ENCODE measurements around the gene SLC13A2. TPM values are rescaled to one million over a fixed set of nuclear protein-coding genes. Genes with fewer than 3 reads are reported as not detected.

Gene SLC13A2
- total RNA-seq, 5 donors from 2014 or later (not counting 1 experiment from before 2014, with no cell fraction given), result not detected

DNA sequence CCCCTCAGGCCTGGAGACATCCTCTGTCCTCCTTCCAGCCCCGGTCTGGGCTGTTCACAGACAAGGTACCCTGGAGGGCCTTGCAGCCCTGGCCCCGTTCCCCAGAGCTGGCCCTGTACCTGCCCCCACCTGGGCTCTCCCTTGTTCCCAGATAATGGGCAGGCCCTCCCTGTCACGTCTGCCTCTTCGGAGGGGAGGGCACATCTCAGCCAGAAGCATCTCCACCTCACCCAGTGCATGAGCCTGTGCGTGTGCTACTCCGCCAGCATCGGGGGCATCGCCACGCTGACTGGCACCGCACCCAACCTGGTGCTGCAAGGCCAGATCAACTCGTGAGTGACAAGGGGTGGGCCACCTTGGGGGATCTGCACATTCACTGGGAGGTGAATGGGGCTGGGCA is 17.8 kb downstream of the SLC13A2 start:
- H3K27ac Mint-ChIP-seq, result no peak overlapping the region
- H3K9me3 Mint-ChIP-seq, result no peaks in the 10 kb centered on the region
- no peak overlapping the region for H3K4me3 Mint-ChIP-seq
- H3K9me3 ChIP-seq, result no peaks in the 10 kb centered on the region
- H3K27ac ChIP-seq (ENCODE audit: low read length), result no peak overlapping the region
- DNase-seq (no peak), ATAC-seq (replicated peaks in 1 of 4) (no peak)
- POLR2A ChIA-PET, result interaction anchor here (0.6 kb wide), 2 partner anchors 23 to 217 kb away, joined by 3 to 11 read pairs; no protein-coding TSS in a partner anchor
- WGBS (ENCODE audit: insufficient coverage), result 84% methylated on average over 6 of the region's 11 CpGs
- H3K4me1 ChIP-seq (ENCODE audit: control insufficient read depth in 1 of 2, extremely low read depth in 1 of 2, insufficient read depth in 2 of 2, low read length in 2 of 2), result no peaks in the 10 kb centered on the region
- H3K27me3 ChIP-seq (replicated peaks in 1 of 2; ENCODE audit: control insufficient read depth in 2 of 2, extremely low read depth in 1 of 2, insufficient read depth in 2 of 2, low read length in 1 of 2), result peaks cover 0 to 39% of the 10 kb centered on the region in 2 experiments
- H3K4me3 ChIP-seq (ENCODE audit: control insufficient read depth in 1 of 2, extremely low read depth in 1 of 2, low read length in 1 of 2), result no peak overlapping the region
- no peaks in the 10 kb centered on the region for H3K4me1 Mint-ChIP-seq
- peaks cover 0 to 6% of the 10 kb centered on the region in 2 donors for H3K27me3 Mint-ChIP-seq
- no peaks in the 10 kb centered on the region for H3K36me3 Mint-ChIP-seq
- no peaks in the 10 kb centered on the region for H3K36me3 ChIP-seq (ENCODE audit: control insufficient read depth in 2 of 2, extremely low read depth in 1 of 2, insufficient read depth in 1 of 2, low read length in 1 of 2)
- CTCF ChIA-PET, result no interaction called here

GRCh38 chr17:28491860-28492259 is 18.4 kb downstream of the SLC13A2 start:
- Histone ChIP-seq H3K27me3 (replicated peaks in 1 of 2; ENCODE audit: control insufficient read depth in 2 of 2, extremely low read depth in 1 of 2, insufficient read depth in 2 of 2, low read length in 1 of 2) (peaks cover 0 to 40% of the 10 kb centered on the region in 2 experiments), H3K4me3 (ENCODE audit: control insufficient read depth in 1 of 2, extremely low read depth in 1 of 2, low read length in 1 of 2) (no peak overlapping the region), H3K27ac (ENCODE audit: low read length) (no peak overlapping the region), H3K9me3 (no peaks in the 10 kb centered on the region), H3K4me1 (ENCODE audit: control insufficient read depth in 1 of 2, extremely low read depth in 1 of 2, insufficient read depth in 2 of 2, low read length in 2 of 2) (no peaks in the 10 kb centered on the region), H3K36me3 (ENCODE audit: control insufficient read depth in 2 of 2, extremely low read depth in 1 of 2, insufficient read depth in 1 of 2, low read length in 1 of 2) (no peaks in the 10 kb centered on the region)
- no peaks in the 10 kb centered on the region for H3K4me1 Mint-ChIP-seq
- POLR2A ChIA-PET, result interaction anchor here in 1 of 2 donors (0.6 kb wide), 1 partner anchor 216 kb away, joined by 11 read pairs; no protein-coding TSS in a partner anchor
- CTCF ChIA-PET, result no interaction called here
- H3K27ac Mint-ChIP-seq, result no peak overlapping the region
- H3K9me3 Mint-ChIP-seq, result no peaks in the 10 kb centered on the region
- WGBS (ENCODE audit: insufficient coverage), result 78% methylated on average over 2 of the region's 3 CpGs
- no peak overlapping the region for H3K4me3 Mint-ChIP-seq
- no peaks in the 10 kb centered on the region for H3K36me3 Mint-ChIP-seq
- H3K27me3 Mint-ChIP-seq, result peaks cover 0 to 6% of the 10 kb centered on the region in 2 donors
- DNase-seq (no peak), ATAC-seq (replicated peaks in 1 of 4) (no peak)

DNA sequence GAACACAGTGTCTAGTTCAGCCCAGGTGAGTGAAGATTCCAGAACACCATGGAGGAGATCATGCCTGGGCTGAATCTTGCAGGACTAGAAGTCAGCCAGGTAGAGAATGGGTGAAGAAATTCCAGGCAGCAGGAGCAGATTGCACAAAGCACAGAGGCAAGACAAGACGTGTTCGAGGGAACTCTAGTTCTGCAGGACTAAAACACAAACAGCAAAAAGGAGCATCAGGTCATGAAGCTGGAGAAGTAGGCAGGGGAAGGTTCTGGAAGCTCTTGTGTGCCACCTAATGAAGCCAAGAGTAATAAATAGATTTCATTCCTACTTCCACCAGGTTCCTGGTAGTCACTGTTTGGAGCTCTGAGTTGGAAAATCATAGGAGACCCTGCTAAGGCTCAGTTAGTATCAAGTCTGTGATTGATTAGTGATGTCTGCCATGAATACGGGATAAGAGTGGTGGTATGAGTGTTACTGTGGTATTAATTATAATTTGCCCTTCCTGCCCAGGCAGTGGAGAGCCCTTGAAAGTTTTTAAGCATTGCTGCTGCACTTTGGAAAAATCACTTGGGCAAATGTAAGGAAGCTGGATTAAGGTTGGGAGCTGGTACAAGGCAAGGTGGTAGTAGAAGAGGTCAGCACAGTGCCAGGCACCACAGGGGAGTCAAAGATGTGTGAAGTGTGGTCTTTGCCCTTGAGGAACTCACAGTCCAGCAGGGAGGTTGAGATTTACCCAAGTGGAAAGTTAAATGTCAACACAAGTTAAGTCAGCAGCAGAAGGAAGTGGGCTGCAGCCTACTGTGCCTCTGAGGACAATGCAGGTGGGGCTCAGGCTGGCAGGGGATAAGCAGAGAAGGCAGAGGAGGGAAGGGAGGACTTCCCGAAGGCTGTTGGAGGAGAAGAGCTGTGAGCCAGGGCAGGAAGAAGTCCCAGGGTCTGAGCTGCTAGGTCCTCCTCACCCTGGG is 19.2 kb downstream of the SLC13A2 start:
- DNase-seq, result no peak
- ChIA-PET POLR2A (no interaction called here), CTCF (interaction anchor here in 1 of 2 donors (1.8 kb wide), 1 partner anchor 119 kb away, joined by 6 read pairs; no protein-coding TSS in a partner anchor)
- Histone ChIP-seq H3K9me3 (no peaks in the 10 kb centered on the region), H3K4me3 (ENCODE audit: control insufficient read depth in 1 of 2, extremely low read depth in 1 of 2, low read length in 1 of 2) (no peak overlapping the region), H3K27me3 (replicated peaks in 1 of 2; ENCODE audit: control insufficient read depth in 2 of 2, extremely low read depth in 1 of 2, insufficient read depth in 2 of 2, low read length in 1 of 2) (peaks cover 0 to 40% of the 10 kb centered on the region in 2 experiments), H3K36me3 (ENCODE audit: control insufficient read depth in 2 of 2, extremely low read depth in 1 of 2, insufficient read depth in 1 of 2, low read length in 1 of 2) (no peaks in the 10 kb centered on the region), H3K27ac (ENCODE audit: low read length) (no peak overlapping the region), H3K4me1 (ENCODE audit: control insufficient read depth in 1 of 2, extremely low read depth in 1 of 2, insufficient read depth in 2 of 2, low read length in 2 of 2) (no peaks in the 10 kb centered on the region)
- Mint-ChIP-seq H3K27ac (no peak overlapping the region), H3K4me3 (no peak overlapping the region), H3K4me1 (no peaks in the 10 kb centered on the region), H3K36me3 (no peaks in the 10 kb centered on the region), H3K27me3 (peaks cover 0 to 6% of the 10 kb centered on the region in 2 donors), H3K9me3 (no peaks in the 10 kb centered on the region)
- ATAC-seq (replicated peaks in 1 of 4), result no peak
- 70% methylated on average over 4 of the region's 4 CpGs for WGBS (ENCODE audit: insufficient coverage)

- peaks cover 0 to 40% of the 10 kb centered on the region in 2 experiments for H3K27me3 ChIP-seq (replicated peaks in 1 of 2; ENCODE audit: control insufficient read depth in 2 of 2, extremely low read depth in 1 of 2, insufficient read depth in 2 of 2, low read length in 1 of 2)
- ChIA-PET POLR2A (no interaction called here), CTCF (interaction anchor here in 1 of 2 donors (1.8 kb wide), 1 partner anchor 118 kb away, joined by 6 read pairs; no protein-coding TSS in a partner anchor)
- ATAC-seq (replicated peaks in 1 of 4) (no peak), DNase-seq (no peak)
- H3K27ac ChIP-seq (ENCODE audit: low read length), result no peak overlapping the region
- Mint-ChIP-seq H3K4me3 (no peak overlapping the region), H3K4me1 (no peaks in the 10 kb centered on the region), H3K27me3 (peaks cover 0 to 6% of the 10 kb centered on the region in 2 donors), H3K27ac (no peak overlapping the region), H3K36me3 (no peaks in the 10 kb centered on the region), H3K9me3 (no peaks in the 10 kb centered on the region)
- no peak overlapping the region for H3K4me3 ChIP-seq (ENCODE audit: control insufficient read depth in 1 of 2, extremely low read depth in 1 of 2, low read length in 1 of 2)
- no peaks in the 10 kb centered on the region for H3K36me3 ChIP-seq (ENCODE audit: control insufficient read depth in 2 of 2, extremely low read depth in 1 of 2, insufficient read depth in 1 of 2, low read length in 1 of 2)
- no peaks in the 10 kb centered on the region for H3K9me3 ChIP-seq
- WGBS (ENCODE audit: insufficient coverage), result 64% methylated on average over 7 of the region's 9 CpGs
- H3K4me1 ChIP-seq (ENCODE audit: control insufficient read depth in 1 of 2, extremely low read depth in 1 of 2, insufficient read depth in 2 of 2, low read length in 2 of 2), result no peaks in the 10 kb centered on the region
Observed at GRCh38 chr17:28493460-28493859, 20.0 kb downstream of the SLC13A2 start.

DNA sequence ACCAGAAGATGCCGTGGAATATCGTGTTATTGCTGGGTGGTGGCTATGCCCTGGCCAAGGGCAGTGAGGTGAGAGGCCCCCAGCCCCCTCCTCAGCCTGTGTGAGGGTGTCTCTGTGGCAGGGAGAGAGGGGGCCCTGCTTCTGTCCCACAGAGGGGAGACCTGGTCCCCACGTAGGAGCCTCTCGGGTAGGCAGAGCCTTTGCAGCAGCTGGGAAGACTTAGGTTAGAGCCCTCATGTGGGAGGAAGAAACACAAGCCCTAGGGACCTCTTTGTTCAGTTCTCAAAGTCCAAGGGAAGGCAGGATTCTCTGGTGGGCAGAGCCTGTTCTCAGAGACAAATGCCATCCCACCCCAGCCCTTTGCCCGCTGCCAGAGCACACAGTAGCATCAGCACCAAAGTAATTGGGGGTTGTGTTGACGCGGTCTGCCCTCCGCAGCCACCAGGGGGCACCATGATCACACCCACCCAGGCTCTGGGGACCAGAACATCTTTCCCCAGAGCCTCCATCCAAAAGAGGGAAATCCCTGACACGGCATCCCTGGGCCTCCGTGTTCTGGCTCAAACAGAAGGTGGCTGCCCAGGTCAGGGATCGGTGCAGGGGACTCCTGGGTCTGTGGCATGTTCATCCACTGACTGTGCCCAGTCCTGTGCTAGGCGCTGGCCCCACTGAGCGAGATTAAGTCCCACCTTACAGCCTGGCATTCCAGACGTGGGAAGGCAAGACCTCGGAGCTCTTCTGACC is 21.2 kb downstream of the SLC13A2 start:
- no peaks in the 10 kb centered on the region for H3K9me3 ChIP-seq
- ATAC-seq (replicated peaks in 1 of 4), result peak; percentile 76 to 93 (median 82)
- no peaks in the 10 kb centered on the region for H3K4me1 ChIP-seq (ENCODE audit: control insufficient read depth in 1 of 2, extremely low read depth in 1 of 2, insufficient read depth in 2 of 2, low read length in 2 of 2)
- peak; percentile 42 to 86 (median 70) for DNase-seq
- CTCF ChIA-PET, result interaction anchor here (0.6 to 1.8 kb wide), 5 partner anchors 17 to 135 kb away, joined by 3 to 6 read pairs (median 3); no protein-coding TSS in a partner anchor
- no peak overlapping the region for H3K4me3 ChIP-seq (ENCODE audit: control insufficient read depth in 1 of 2, extremely low read depth in 1 of 2, low read length in 1 of 2)
- peaks cover 0 to 40% of the 10 kb centered on the region in 2 experiments for H3K27me3 ChIP-seq (replicated peaks in 1 of 2; ENCODE audit: control insufficient read depth in 2 of 2, extremely low read depth in 1 of 2, insufficient read depth in 2 of 2, low read length in 1 of 2)
- H3K27ac ChIP-seq (ENCODE audit: low read length), result no peak overlapping the region
- Mint-ChIP-seq H3K36me3 (no peaks in the 10 kb centered on the region), H3K9me3 (no peaks in the 10 kb centered on the region), H3K4me3 (no peak overlapping the region), H3K27ac (no peak overlapping the region), H3K4me1 (no peaks in the 10 kb centered on the region), H3K27me3 (peaks cover 0 to 6% of the 10 kb centered on the region in 2 donors)
- H3K36me3 ChIP-seq (ENCODE audit: control insufficient read depth in 2 of 2, extremely low read depth in 1 of 2, insufficient read depth in 1 of 2, low read length in 1 of 2), result no peaks in the 10 kb centered on the region
- WGBS (ENCODE audit: insufficient coverage), result 48% methylated on average over 8 of the region's 15 CpGs
- POLR2A ChIA-PET, result no interaction called here

DNA sequence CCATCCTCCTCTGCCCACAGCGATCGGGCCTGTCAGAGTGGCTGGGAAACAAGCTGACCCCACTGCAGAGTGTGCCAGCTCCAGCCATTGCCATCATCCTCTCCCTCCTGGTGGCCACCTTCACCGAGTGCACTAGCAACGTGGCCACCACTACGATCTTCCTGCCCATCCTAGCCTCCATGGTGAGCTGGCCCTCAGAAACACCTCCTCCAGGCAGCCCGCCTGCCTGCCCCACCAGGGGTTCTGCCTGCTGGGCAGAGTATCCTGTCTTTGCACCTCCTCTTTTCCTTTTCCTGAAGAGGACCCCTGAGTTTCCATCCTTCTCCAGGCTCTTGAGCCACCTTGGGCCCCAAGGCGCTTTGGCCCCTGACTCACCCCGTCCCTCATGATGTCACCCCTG is 22.2 kb downstream of the SLC13A2 start:
- no peaks in the 10 kb centered on the region for H3K36me3 ChIP-seq (ENCODE audit: control insufficient read depth in 2 of 2, extremely low read depth in 1 of 2, insufficient read depth in 1 of 2, low read length in 1 of 2)
- Mint-ChIP-seq H3K27me3 (peaks cover 0 to 6% of the 10 kb centered on the region in 2 donors), H3K9me3 (no peaks in the 10 kb centered on the region), H3K4me3 (no peak overlapping the region), H3K27ac (no peak overlapping the region), H3K4me1 (no peaks in the 10 kb centered on the region), H3K36me3 (no peaks in the 10 kb centered on the region)
- WGBS (ENCODE audit: insufficient coverage), result 89% methylated on average over 8 of the region's 8 CpGs
- DNase-seq (no peak), ATAC-seq (replicated peaks in 1 of 4) (no peak)
- H3K27ac ChIP-seq (ENCODE audit: low read length), result no peak overlapping the region
- H3K4me1 ChIP-seq (ENCODE audit: control insufficient read depth in 1 of 2, extremely low read depth in 1 of 2, insufficient read depth in 2 of 2, low read length in 2 of 2), result no peaks in the 10 kb centered on the region
- no peaks in the 10 kb centered on the region for H3K9me3 ChIP-seq
- ChIA-PET CTCF (interaction anchor here (0.6 to 1.0 kb wide), 3 partner anchors 16 to 117 kb away, joined by 3 read pairs; no protein-coding TSS in a partner anchor), POLR2A (interaction anchor here in 1 of 2 donors (0.5 kb wide), 1 partner anchor 77 kb away, joined by 4 read pairs; no protein-coding TSS in a partner anchor)
- peaks cover 0 to 37% of the 10 kb centered on the region in 2 experiments for H3K27me3 ChIP-seq (replicated peaks in 1 of 2; ENCODE audit: control insufficient read depth in 2 of 2, extremely low read depth in 1 of 2, insufficient read depth in 2 of 2, low read length in 1 of 2)
- H3K4me3 ChIP-seq (ENCODE audit: control insufficient read depth in 1 of 2, extremely low read depth in 1 of 2, low read length in 1 of 2), result no peak overlapping the region

Data from T-cell (primary cell).